ENCODE data around the gene FBXW5. TPM values are rescaled to one million over a fixed set of nuclear protein-coding genes. Genes with fewer than 3 reads are reported as not detected.

FBXW5 gene
- total RNA-seq, 4 donors from 2014 or later = 101 to 166 (median 142) TPM

DNA sequence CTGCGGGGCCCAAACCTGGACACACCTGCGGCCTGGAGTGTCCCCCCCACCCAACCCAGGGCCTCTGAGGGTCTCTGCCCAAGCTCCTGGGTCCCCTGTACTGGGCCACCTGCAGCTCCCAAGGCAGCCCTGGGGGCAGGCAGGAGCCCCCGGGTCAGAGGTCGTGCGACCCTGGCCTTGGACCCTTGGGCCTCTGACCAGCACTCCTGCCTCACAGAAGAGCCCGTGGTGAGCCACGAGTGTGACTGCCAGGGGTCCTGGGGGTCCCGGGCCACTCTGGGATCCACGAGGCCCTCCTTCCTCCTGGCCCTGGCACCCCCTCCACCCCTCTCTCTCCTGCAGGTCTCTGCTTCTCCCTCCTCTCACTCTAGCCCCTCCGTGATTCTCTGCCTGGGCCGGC lies 27.8 kb upstream of the FBXW5 start:
- TF ChIP-seq, protein P1, sequence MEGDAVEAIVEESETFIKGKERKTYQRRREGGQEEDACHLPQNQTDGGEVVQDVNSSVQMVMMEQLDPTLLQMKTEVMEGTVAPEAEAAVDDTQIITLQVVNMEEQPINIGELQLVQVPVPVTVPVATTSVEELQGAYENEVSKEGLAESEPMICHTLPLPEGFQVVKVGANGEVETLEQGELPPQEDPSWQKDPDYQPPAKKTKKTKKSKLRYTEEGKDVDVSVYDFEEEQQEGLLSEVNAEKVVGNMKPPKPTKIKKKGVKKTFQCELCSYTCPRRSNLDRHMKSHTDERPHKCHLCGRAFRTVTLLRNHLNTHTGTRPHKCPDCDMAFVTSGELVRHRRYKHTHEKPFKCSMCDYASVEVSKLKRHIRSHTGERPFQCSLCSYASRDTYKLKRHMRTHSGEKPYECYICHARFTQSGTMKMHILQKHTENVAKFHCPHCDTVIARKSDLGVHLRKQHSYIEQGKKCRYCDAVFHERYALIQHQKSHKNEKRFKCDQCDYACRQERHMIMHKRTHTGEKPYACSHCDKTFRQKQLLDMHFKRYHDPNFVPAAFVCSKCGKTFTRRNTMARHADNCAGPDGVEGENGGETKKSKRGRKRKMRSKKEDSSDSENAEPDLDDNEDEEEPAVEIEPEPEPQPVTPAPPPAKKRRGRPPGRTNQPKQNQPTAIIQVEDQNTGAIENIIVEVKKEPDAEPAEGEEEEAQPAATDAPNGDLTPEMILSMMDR (IDR thresholded peaks at IDR 0.05) = no peak
- TF ChIP-seq POLR2A (IDR thresholded peaks at IDR 0.05) = no peak
- TF ChIP-seq EP300 (IDR thresholded peaks at IDR 0.05) = no peak
- no peak for TF ChIP-seq POLR2AphosphoS5 (IDR thresholded peaks at IDR 0.05)
- Histone ChIP-seq H3K4me1 (peaks cover 30% of the 10 kb centered on the region), H3K27ac (no peak overlapping the region), H3K9me3 (no peaks in the 10 kb centered on the region), H3K4me3 (no peak overlapping the region), H3K36me3 (no peaks in the 10 kb centered on the region), H3K27me3 (no peaks in the 10 kb centered on the region)
- DNase-seq (ENCODE audit: low spot score in 2 of 2) = no peak
- WGBS = 80% methylated on average over 6 of the region's 11 CpGs

DNA sequence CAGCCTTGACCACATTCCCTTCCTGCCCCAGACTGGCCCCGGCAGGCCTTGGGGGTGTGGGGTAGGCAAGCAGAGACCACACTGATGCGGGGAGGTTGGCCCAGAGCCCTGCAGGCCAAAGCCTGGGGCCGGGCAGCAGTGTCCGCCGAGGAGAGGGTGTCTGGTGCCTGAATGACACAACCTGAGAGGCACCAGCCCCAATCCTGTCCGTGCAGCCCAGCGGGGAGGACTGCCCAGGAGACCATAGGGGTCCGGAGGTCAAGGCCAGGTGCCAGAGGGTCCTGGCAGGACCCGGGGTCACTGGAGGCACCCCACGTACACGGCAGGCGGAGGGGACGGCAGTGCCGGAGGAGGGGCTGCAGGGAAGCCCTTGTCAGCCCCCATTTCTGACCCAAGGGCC lies 27.2 kb upstream of the FBXW5 start:
- Histone ChIP-seq H3K27ac (no peak overlapping the region), H3K9me3 (no peaks in the 10 kb centered on the region), H3K4me1 (peaks cover 26% of the 10 kb centered on the region), H3K4me3 (no peak overlapping the region), H3K36me3 (no peaks in the 10 kb centered on the region), H3K27me3 (no peaks in the 10 kb centered on the region)
- WGBS = no CpG with 5 or more reads among the region's 14 CpGs
- DNase-seq (ENCODE audit: low spot score in 2 of 2) = no peak
- no peak for TF ChIP-seq POLR2A (IDR thresholded peaks at IDR 0.05)

DNA sequence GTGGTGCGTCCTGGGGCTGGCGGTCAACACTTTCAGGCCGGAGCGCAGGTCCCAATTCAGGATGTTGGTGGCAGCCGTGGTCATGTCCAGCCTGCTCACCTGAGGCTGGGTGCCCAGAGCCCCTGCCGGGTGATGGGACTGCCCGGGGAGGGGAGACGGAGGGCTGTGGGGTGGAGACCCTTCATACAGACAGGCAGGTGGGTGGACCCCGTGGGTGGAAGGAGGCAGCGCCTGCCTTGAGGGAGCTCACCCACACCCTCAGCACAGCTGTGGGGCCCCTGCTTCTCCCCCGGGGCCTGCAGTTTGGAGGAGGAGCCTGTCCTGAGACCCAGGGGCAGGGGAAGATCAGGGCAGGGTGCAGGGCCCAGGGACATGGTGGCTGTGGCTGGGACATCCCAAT lies 25.8 kb upstream of the FBXW5 start:
- H3K27ac ChIP-seq = no peak overlapping the region
- peaks cover 18% of the 10 kb centered on the region for H3K4me1 ChIP-seq
- no peaks in the 10 kb centered on the region for H3K27me3 ChIP-seq
- no CpG with 5 or more reads among the region's 11 CpGs for WGBS
- H3K9me3 ChIP-seq = no peaks in the 10 kb centered on the region
- H3K36me3 ChIP-seq = no peaks in the 10 kb centered on the region
- no peak overlapping the region for H3K4me3 ChIP-seq
- DNase-seq (ENCODE audit: low spot score in 2 of 2) = no peak
- TF ChIP-seq, protein P1 (IDR thresholded peaks at IDR 0.05) = no peak

DNA sequence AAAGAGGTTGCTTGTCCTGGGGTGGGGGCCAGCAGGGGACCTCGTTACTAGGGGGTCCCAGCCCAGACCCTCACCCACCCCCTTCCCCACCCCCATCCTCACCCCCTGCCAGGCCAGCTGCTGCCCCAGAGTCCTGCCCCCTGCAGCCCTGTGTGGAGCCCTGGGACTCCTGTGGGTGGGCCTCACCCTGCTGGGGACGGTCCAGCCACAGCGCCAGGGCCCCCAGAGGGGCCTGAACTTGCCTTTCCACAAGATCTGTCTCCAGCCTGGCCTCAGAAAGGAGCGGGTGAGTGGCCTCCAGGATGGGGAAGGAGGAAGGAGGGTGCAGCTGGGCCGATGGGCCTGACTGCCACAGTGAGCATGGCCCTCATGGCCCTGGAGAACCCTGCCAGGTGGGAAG lies 25.2 kb upstream of the FBXW5 start:
- WGBS = 90% methylated on average over 2 of the region's 5 CpGs
- peaks cover 14% of the 10 kb centered on the region for H3K4me1 ChIP-seq
- TF ChIP-seq POLR2A (IDR thresholded peaks at IDR 0.05) = no peak
- TF ChIP-seq EP300 (IDR thresholded peaks at IDR 0.05) = no peak
- TF ChIP-seq, protein P1 (IDR thresholded peaks at IDR 0.05) = no peak
- TF ChIP-seq POLR2AphosphoS5 (IDR thresholded peaks at IDR 0.05) = no peak
- H3K27me3 ChIP-seq = no peaks in the 10 kb centered on the region
- DNase-seq (ENCODE audit: low spot score in 2 of 2) = no peak
- no peak overlapping the region for H3K27ac ChIP-seq
- H3K9me3 ChIP-seq = no peaks in the 10 kb centered on the region
- no peaks in the 10 kb centered on the region for H3K36me3 ChIP-seq
- H3K4me3 ChIP-seq = no peak overlapping the region

DNA sequence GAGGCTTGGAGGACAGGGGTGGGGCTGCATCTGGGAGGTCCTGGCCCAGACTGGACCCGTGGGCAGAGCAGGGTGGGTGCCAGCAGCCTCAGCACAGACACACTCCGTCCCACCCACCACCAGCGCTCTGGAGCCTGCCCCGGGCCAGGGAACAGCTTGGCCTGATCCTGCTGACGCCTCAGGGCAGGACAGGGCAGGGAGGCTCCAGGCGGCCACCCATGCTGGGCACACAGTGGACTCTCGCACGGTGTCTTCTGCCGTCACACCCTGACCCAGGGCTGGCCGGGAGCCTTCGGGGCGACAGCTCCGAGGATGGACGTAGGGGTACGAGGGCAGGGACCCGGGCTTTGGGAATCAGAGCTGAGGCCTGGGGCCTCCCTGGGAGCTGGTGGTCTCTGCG lies 24.6 kb upstream of the FBXW5 start:
- TF ChIP-seq POLR2AphosphoS5 (IDR thresholded peaks at IDR 0.05) = no peak
- TF ChIP-seq POLR2A (IDR thresholded peaks at IDR 0.05) = no peak
- no peak for TF ChIP-seq EP300 (IDR thresholded peaks at IDR 0.05)
- TF ChIP-seq, protein P1 (IDR thresholded peaks at IDR 0.05) = no peak
- no peak overlapping the region for H3K27ac ChIP-seq
- no peaks in the 10 kb centered on the region for H3K9me3 ChIP-seq
- H3K4me1 ChIP-seq = peaks cover 14% of the 10 kb centered on the region
- DNase-seq (ENCODE audit: low spot score in 2 of 2) = no peak
- no peaks in the 10 kb centered on the region for H3K27me3 ChIP-seq
- H3K4me3 ChIP-seq = no peak overlapping the region
- WGBS = 40% methylated on average over 1 of the region's 17 CpGs
- H3K36me3 ChIP-seq = no peaks in the 10 kb centered on the region

DNA sequence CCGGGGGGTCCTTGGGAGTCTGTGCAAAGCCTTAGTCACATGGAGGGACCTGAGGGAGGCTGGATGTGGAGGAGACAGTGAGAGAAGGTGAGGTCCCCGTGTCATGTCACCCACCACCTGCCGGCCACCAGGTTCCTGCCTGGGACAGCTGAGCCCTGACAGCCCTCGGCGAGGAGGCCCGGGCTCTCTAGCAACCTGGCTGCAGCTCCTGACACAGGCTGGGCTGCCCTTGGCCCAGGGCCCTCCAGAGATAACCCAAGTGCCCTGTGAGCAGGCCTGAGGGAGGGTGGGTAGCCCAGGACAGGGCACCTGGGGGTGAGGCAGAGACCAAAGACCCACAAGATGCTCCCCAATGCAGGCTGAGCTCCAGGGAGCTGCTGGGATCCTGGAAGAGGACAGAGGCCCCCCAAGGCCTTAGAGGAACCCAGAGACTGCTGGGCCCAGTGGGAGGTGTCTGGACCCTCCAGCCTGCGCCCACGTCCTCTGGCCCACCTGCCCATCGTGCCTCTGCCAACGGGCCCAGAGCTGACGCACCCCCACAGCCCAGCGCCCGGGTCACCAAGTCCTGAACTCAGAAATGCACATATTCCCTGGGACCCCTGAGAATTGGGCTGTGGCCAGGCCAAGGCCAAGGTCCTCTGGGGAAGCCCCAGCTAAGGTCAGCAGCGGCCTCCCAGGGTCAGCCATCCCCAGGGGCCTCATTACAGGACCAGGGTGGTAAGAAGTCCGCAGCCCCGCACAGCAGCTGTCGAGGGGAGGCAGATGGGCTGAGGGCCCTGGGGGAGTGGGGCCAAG lies 24.0 kb upstream of the FBXW5 start:
- 86% methylated on average over 6 of the region's 17 CpGs for WGBS
- H3K4me3 ChIP-seq = no peak overlapping the region
- TF ChIP-seq POLR2A (IDR thresholded peaks at IDR 0.05) (no peak), EP300 (IDR thresholded peaks at IDR 0.05) (no peak), POLR2AphosphoS5 (IDR thresholded peaks at IDR 0.05) (no peak)
- TF ChIP-seq, protein P1 (IDR thresholded peaks at IDR 0.05) = no peak

More for the DNA sequence above, 24.0 kb upstream of the FBXW5 start:
- Histone ChIP-seq H3K9me3 (no peaks in the 10 kb centered on the region), H3K36me3 (no peaks in the 10 kb centered on the region), H3K4me1 (peaks cover 21% of the 10 kb centered on the region), H3K27ac (no peak overlapping the region), H3K27me3 (no peaks in the 10 kb centered on the region)
- no peak for DNase-seq (ENCODE audit: low spot score in 2 of 2)

Data from suprapubic skin (tissue), 4 donors.